Colonic mucosa (tissue), 4 donors: ENCODE data around the gene CDC42BPB. TPM values are rescaled to one million over a fixed set of nuclear protein-coding genes. Genes with fewer than 3 reads are reported as not detected.

Experiments used
- DNase-seq: peaks from one replicate; pipeline ENCODE4 v3.0.0-alpha.2; 2020
- H3K27ac ChIP-seq: fragments of 200-600 bp; one replicate; pipeline ENCODE4 v1.8.0; 2021
- H3K27me3 ChIP-seq: fragments of 200-600 bp; one replicate; pipeline ENCODE4 v1.8.0; 2021
- H3K36me3 ChIP-seq: fragments of 200-600 bp; one replicate; pipeline ENCODE4 v1.8.0; 2021
- H3K4me1 ChIP-seq: fragments of 200-600 bp; one replicate; pipeline ENCODE4 v1.8.0; 2021; ENCODE audit warnings: mild to moderate bottlenecking
- H3K4me3 ChIP-seq: fragments of 200-600 bp; one replicate; pipeline ENCODE4 v1.8.0; 2021
- H3K9ac ChIP-seq, 2 donors: one replicate each; pipeline ENCODE4 v1.7.0; 2013; ENCODE audit warnings: control low read depth in 2 of 2, low read depth in 2 of 2, low read length in 2 of 2
- H3K9me3 ChIP-seq: fragments of 200-600 bp; one replicate; pipeline ENCODE4 v1.8.0; 2021
- intact Hi-C: fragments of 100-400 bp; cut with DNase I; formaldehyde crosslinking; loops from one replicate; pipeline ENCODE4 v1.14.1; 2022
- total RNA-seq, 2 donors: library from RNA; stranded (reverse); fragmentation: NEBNext Ultra II Directional in 1 of 2; extraction: Animal tissue kit (Norgen Biotek cat#: 25700) in 1 of 2; gene quantifications; one replicate each; pipeline ENCODE4 v1.2.1, GENCODE V29; 2021
- TF ChIP-seq, protein P1 (sequence below): fragments of 200-600 bp; IDR thresholded peaks from one replicate; pipeline ENCODE4 v1.8.0; 2022; ENCODE audit warnings: antibody characterized with exemption, mild to moderate bottlenecking
- donor health status: healthy.
- donor health status: DM: no; HTN: no; CAD: no.
- donor health status: DM: no; HTN: no; CAD: no.

Gene CDC42BPB
- total RNA-seq, 2 donors from 2014 or later = 67.9 to 83.8 TPM

DNA sequence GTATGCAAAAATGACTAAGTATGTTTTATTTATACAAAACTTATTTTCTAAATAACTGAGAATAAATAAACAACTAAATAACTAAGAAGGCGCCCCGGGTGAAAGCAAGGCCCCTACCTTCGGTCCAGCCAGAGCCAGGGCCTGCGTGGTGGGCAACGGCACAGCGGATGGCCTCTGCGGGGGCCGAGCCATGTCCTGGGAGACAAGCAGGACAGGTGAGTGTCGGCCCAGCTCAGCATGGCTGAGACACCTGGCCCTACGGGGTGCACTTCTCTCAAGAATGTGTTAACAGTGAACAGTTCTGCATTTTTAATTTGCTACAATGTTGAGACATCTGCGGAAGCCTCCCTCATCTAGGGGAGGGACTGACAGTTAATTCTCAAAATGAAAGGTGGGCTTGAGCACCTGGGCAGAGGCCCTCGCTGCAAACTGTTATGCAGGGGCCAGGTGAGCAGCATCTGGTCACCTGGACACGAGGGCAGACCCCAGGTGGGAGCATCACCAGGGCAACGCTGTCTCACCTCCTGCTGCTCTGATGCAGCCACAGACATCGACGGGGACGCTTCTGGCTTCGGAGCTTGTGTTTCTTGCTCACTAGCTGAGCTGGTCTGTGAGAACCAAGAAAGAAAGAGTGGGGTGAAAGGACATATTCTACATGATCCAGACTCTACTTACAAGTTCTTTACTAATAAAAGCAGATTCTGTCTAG is 103.1 kb downstream of the CDC42BPB start:
- no peak for DNase-seq
- H3K27ac ChIP-seq = no peak overlapping the region
- no peak overlapping the region for H3K9ac ChIP-seq
- H3K27me3 ChIP-seq = no peaks in the 10 kb centered on the region
- H3K9me3 ChIP-seq = no peaks in the 10 kb centered on the region
- peaks cover 15% of the 10 kb centered on the region for H3K36me3 ChIP-seq
- no peaks in the 10 kb centered on the region for H3K4me1 ChIP-seq
- intact Hi-C loops = no loop called here
- TF ChIP-seq, protein P1, sequence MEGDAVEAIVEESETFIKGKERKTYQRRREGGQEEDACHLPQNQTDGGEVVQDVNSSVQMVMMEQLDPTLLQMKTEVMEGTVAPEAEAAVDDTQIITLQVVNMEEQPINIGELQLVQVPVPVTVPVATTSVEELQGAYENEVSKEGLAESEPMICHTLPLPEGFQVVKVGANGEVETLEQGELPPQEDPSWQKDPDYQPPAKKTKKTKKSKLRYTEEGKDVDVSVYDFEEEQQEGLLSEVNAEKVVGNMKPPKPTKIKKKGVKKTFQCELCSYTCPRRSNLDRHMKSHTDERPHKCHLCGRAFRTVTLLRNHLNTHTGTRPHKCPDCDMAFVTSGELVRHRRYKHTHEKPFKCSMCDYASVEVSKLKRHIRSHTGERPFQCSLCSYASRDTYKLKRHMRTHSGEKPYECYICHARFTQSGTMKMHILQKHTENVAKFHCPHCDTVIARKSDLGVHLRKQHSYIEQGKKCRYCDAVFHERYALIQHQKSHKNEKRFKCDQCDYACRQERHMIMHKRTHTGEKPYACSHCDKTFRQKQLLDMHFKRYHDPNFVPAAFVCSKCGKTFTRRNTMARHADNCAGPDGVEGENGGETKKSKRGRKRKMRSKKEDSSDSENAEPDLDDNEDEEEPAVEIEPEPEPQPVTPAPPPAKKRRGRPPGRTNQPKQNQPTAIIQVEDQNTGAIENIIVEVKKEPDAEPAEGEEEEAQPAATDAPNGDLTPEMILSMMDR = no peak
- H3K4me3 ChIP-seq = no peak overlapping the region

DNA sequence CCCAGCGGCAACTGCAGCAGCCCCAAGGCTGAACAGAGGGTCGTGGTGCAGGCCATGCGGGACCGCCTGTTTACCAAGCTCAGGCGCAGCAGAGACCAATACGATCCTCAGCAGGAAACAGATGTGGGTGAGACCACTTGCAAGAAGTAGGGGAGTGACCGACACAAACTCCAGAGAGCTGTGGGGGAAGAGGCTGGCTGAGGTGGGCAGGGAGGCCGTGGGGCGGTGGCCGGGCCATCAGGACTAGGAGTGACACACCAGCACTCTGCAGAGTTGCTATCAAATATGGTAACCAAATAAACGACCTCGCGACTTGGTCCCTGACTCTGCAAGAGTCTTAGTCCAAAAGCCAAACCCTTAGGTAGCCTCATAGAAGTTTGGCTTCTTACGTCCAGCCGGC is 104.2 kb downstream of the CDC42BPB start:
- Histone ChIP-seq H3K27ac (no peak overlapping the region), H3K27me3 (no peaks in the 10 kb centered on the region), H3K36me3 (peaks cover 21% of the 10 kb centered on the region), H3K9ac (no peak overlapping the region), H3K9me3 (no peaks in the 10 kb centered on the region), H3K4me1 (no peaks in the 10 kb centered on the region), H3K4me3 (no peak overlapping the region)
- TF ChIP-seq, protein P1 = no peak
- intact Hi-C loops = no loop called here
- no peak for DNase-seq

DNA sequence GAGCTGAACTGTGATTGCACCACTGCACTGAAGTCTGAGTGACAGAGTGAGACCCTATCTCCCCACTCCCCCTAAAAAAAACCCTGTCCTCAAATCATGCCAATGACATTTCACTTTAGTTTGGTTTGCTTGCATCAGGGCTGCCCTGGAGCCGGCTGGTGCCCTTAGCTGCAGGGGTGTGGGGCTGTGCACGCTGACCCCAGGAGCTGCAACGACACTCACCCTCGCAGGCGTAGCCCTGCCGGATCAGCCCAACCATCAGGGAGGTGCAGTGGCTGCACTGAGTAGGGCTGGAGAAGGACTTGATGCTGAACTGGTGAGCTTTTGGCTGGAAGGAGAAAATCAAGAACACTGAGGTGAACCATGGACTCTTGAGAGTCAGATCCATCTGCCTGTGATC is 105.1 kb downstream of the CDC42BPB start:
- Histone ChIP-seq H3K4me1 (no peaks in the 10 kb centered on the region), H3K9me3 (no peaks in the 10 kb centered on the region), H3K4me3 (no peak overlapping the region), H3K27me3 (no peaks in the 10 kb centered on the region), H3K36me3 (peaks cover 26% of the 10 kb centered on the region), H3K27ac (no peak overlapping the region), H3K9ac (no peak overlapping the region)
- intact Hi-C loops = no loop called here
- DNase-seq = no peak
- TF ChIP-seq, protein P1 = no peak

DNA sequence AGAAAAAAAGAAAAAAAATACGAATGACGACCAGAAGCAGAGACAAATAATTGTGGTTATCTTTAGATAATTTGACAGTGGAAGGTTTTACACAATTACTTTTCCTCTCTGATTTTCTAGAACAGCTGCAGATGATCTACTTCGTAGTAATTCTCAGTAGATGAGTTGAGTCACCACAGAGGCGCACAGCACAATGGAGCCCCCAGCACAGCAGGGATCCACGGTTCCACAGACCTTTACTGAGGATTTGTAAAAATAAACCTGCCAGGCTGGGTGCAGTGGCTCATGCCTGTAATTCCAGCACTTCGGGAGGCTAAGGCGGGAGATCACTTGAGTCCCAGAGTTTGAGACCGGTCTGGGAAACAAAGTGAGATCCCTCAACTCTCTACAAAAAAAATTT is 105.5 kb downstream of the CDC42BPB start:
- no peak for DNase-seq
- H3K9me3 ChIP-seq = no peaks in the 10 kb centered on the region
- TF ChIP-seq, protein P1 = no peak
- no peak overlapping the region for H3K4me3 ChIP-seq
- H3K4me1 ChIP-seq = no peaks in the 10 kb centered on the region
- intact Hi-C loops = no loop called here
- no peaks in the 10 kb centered on the region for H3K27me3 ChIP-seq
- H3K27ac ChIP-seq = no peak overlapping the region
- H3K9ac ChIP-seq = no peak overlapping the region
- H3K36me3 ChIP-seq = peaks cover 28% of the 10 kb centered on the region

DNA sequence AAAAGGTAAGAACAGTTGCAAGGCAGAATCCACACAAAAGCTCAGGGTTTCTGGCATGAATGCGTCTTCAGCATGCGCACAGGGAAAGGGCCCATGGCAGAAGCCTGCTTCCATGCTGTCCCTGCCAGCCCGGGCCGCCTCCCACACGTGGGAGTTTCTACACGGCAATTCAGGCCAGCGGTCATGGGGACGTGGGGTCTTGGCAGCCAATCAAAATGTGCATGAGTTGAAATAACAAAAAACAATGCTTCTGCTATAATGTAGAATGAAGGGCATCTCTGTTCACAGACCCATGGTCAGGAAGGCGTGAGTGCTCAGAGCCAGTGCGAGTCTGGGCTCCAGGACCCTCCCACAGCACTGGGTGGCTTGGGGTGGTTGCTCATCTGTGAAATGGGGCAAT is 106.3 kb downstream of the CDC42BPB start:
- Histone ChIP-seq H3K27me3 (no peaks in the 10 kb centered on the region), H3K9ac (no peak overlapping the region), H3K27ac (no peak overlapping the region), H3K4me3 (no peak overlapping the region), H3K36me3 (peaks cover 28% of the 10 kb centered on the region), H3K4me1 (no peaks in the 10 kb centered on the region), H3K9me3 (no peaks in the 10 kb centered on the region)
- no peak for DNase-seq
- TF ChIP-seq, protein P1 = no peak
- intact Hi-C loops = no loop called here
